Stimulated activated CD4-positive, alpha-beta T cell treated with anti-CD3 and anti-CD28 coated beads, Interleukin-2, amount 100 ng/mL, for 24 hours (primary cell): ENCODE measurements around the gene NPIPA8.
"Not testable (repeated sequence)": the region's sequence is repeated elsewhere in the genome, so short reads cannot be mapped to it uniquely, and the experiment has no call there.

Source experiments
- DNase-seq, 2 donors: peaks; one replicate each; pipeline ENCODE4 v3.0.0-alpha.2; 2020

The NPIPA8 gene

GRCh38 chr16:18336636-18337035 lies at the start of gene NPIPA8:
Gene NPIPA8, minus strand, starts transcription at chr16:18336736. Its CDS starts 4,074 bp downstream, at chr16:18332662.
- DNase-seq = not testable (repeated sequence)

DNA sequence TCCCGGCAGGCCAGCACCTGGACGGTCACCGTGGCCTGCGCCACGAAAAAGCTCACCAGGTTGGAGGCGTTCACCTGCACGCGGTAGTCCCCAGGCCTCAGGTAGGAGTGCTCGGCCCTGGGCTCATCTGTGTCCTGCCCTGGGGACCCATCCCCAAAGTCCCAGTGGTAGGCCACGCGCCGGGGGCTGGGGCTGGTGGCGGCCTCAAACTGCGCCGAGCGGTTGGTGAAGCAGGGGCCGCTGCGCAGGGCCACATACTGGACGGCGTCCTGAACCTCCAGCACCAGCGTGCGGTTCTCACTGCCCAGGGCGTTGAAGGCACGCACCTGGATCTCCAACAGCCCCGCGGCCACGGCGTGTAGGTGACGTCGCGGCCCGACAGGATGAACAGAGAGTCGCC lies 48.7 kb upstream of the NPIPA8 start:
- not testable (repeated sequence) for DNase-seq

GRCh38 chr16:18384869-18385268 lies 48.3 kb upstream of the NPIPA8 start:
- DNase-seq = not testable (repeated sequence)

- not testable (repeated sequence) for DNase-seq
Observed at GRCh38 chr16:18384098-18384636, 47.6 kb upstream of the NPIPA8 start.

DNA sequence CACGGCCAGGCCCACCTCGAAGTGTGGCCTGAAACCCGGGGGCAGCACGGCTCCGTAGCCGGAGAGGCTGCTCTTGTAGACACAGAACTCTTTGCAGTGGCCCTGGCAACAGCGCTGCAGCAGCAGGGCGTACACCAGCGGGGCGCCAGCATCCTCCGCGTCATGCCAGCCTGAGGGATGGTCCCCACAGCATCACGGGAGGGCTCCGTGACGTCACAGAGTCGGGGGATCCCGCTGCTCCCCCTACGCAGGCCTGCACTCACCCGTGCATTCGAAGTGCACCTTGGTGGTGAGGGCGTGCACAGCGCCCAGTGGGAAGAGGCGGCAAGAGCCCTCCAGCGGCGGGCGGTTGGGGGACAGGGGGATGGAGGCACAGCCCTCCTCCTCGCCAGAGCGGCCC lies 46.2 kb upstream of the NPIPA8 start:
- not testable (repeated sequence) for DNase-seq

- not testable (repeated sequence) for DNase-seq
Observed at GRCh38 chr16:18347742-18348141, 11.2 kb upstream of the NPIPA8 start.

DNA sequence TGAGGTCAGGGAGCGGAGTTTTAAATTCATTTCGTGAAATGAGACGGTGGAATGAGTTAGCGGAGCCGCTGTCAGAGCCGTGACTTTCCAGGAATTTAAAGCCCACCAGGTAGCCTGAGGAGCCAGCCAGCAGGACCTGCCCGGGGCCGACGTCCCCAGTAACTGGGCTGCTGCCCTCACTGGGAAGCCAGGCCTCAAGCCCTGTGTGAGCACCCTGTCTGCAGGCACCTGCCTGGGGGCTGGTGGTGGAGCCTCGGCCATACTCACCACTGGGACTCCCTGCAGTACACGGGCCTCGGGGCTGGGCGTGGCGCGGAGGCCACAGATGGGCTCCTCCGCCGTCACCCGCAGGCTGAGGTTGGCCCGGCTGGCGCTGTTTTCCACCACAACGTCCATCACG lies 10.5 kb upstream of the NPIPA8 start:
- not testable (repeated sequence) for DNase-seq

- DNase-seq = not testable (repeated sequence)
Observed at GRCh38 chr16:18344634-18345033, 8.1 kb upstream of the NPIPA8 start.

- DNase-seq = not testable (repeated sequence)
Observed at GRCh38 chr16:18341986-18342385, 5.5 kb upstream of the NPIPA8 start.

DNA sequence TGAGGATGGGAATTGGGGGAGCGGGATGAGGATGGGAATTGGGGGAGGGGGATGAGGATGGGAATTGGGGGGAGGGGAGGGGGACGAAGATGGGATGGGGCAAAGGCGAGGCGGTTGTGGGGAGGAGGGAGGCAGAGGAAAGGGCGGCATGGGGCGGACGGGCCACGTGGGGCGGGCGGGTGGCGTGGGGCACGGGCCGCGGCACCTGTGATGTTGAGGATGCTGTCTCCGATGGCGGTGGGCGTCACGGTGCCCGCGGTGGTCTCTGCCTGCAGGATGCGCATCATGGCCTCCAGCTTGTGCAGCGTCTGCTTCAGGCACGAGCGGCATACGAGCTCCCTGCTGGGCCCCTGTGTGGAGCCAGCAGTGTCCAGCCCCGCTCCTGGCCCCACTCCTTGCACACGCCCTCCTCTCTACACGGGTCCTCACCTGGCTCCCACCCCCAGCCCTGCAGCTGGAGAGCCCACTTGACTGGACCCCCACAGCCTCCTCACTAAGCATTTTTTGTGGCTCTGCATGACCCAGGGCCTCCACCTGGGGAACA lies 5.0 kb upstream of the NPIPA8 start:
- not testable (repeated sequence) for DNase-seq

- not testable (repeated sequence) for DNase-seq
Observed at GRCh38 chr16:18339210-18339609, 2.7 kb upstream of the NPIPA8 start.

GRCh38 chr16:18311811-18312210 lies 24.7 kb downstream of the NPIPA8 start:
- not testable (repeated sequence) for DNase-seq

GRCh38 chr16:18309159-18309558 lies 27.4 kb downstream of the NPIPA8 start:
- not testable (repeated sequence) for DNase-seq

- DNase-seq = not testable (repeated sequence)
Observed at GRCh38 chr16:18307241-18307640, 29.3 kb downstream of the NPIPA8 start.

- not testable (repeated sequence) for DNase-seq
Observed at GRCh38 chr16:18306066-18306465, 30.5 kb downstream of the NPIPA8 start.

DNA sequence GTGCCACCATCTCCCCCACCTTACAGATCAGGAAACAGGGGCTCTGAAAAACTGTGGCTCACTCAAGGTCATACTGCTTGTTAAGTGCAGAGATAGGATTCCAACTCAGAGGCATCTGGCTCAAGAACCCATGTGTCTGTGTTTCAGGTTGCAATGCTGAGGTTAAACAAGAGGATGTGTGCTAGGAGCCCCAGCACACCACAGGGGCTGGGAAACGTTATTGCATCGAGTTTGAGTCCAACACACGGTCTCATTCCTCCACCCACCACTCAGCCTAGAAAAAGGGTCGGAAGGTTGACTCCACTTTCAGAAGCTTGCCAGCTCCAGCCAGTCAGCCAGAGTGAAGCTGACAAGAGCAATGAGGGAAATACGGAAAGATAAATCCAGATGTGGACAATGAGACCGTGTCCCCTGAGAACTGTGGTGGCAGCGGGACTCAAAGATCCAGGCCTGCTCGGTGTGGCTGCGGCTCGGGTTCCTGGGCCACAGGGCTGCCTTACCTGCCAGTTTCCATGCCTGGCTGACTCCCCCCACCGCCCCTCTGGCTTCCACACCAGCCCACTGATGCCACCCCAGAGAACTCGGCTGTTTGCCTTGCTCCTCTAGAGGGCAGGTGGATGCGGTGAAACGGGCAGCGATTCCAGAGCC lies 33.4 kb downstream of the NPIPA8 start:
- not testable (repeated sequence) for DNase-seq

DNA sequence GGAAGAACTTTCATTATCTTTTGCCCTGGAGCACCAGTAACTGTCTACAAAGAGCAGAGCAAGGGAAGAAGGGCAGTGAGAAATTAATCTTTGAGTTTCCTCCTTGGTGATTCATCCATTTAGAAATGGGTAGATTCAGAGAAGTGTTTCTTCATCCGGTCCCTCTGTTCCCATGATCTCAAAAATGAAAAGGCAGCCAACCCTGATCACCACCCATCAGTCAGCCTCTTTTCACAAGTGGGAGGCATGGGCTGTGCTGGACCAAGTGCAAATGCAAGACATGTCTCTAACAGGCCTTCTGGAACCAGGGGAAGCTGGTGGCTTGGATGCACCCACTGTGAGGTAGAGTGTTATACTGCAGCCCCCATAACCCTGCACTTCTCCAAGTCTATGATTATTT lies 38.8 kb downstream of the NPIPA8 start:
- not testable (repeated sequence) for DNase-seq

- DNase-seq = not testable (repeated sequence)
Observed at GRCh38 chr16:18296931-18297330, 39.6 kb downstream of the NPIPA8 start.

DNA sequence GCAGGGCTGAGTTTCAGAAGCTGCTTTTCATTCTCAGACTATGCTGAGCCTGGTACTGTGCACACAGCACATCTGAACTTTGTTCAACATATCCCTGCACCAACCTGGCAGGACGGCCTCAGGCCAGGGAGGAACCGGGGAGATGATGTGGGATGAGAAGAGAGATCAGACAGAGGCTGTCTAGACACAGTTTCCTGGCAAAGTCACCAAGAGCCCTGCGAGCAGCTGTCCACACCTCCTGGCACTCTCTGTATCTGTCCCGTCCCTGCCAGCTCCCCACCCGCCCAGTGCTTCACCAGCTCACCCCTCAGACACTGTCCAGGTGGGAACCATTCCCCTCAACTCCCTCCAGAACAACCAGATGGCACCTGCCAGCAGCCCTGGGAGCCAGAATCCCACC lies 42.2 kb downstream of the NPIPA8 start:
- not testable (repeated sequence) for DNase-seq

- DNase-seq = not testable (repeated sequence)
Observed at GRCh38 chr16:18293337-18293956, 43.1 kb downstream of the NPIPA8 start.

GRCh38 chr16:18290959-18291358 lies 45.6 kb downstream of the NPIPA8 start:
- not testable (repeated sequence) for DNase-seq

- DNase-seq = not testable (repeated sequence)
Observed at GRCh38 chr16:18286342-18286741, 50.2 kb downstream of the NPIPA8 start.

GRCh38 chr16:18280319-18280718 lies 56.2 kb downstream of the NPIPA8 start:
- DNase-seq = not testable (repeated sequence)

GRCh38 chr16:18276756-18277155 lies 59.8 kb downstream of the NPIPA8 start:
- not testable (repeated sequence) for DNase-seq
